H1 (cell line): ENCODE results near the gene STIM2. TPM values are rescaled to one million over a fixed set of nuclear protein-coding genes. Genes with fewer than 3 reads are reported as not detected.

Experiments used
- CHD7 ChIP-seq: fragments of 300-600 bp; sonication (generic); IDR thresholded peaks from 2 replicates; pipeline ENCODE4 v1.7.1; 2012; ENCODE audit warnings: low read length, moderate library complexity, mild to moderate bottlenecking, inconsistent platforms; ENCODE audit not compliant: insufficient replicate concordance
- NANOG ChIP-seq: IDR thresholded peaks from 2 replicates; pipeline ENCODE4 v1.6.1; 2011; ENCODE audit warnings: low read length, low read depth, mild to moderate bottlenecking, inconsistent platforms; ENCODE audit not compliant: insufficient read depth, poor library complexity, severe bottlenecking
- polyA plus RNA-seq, 7 experiments: library from polyadenylated mRNA; depleted of rRNA in 3 of 7; stranded (reverse) in 5 of 7; unstranded in 2 of 7; fragments of >200 nt in 5 of 7; fragments of 200-250 nt in 2 of 7; gene quantifications; 1 replicate in 5 of 7; 2 replicates in 1 of 7; 4 replicates in 1 of 7; pipeline versions ENCODE4 v1.2.1 to v1.2.3, GENCODE V29; 2011 to 2013; ENCODE audit warnings: missing spikeins in 2 of 7, mixed read lengths in 2 of 7
- total RNA-seq: library from RNA; stranded (reverse); fragmentation: NEBNext Ultra II Directional; extraction: Animal tissue kit (Norgen Biotek cat#: 25700); gene quantifications from 2 replicates; pipeline ENCODE4 v1.2.1, GENCODE V29; 2021

STIM2 gene
- total and polyA plus RNA-seq, 2 of the 8 experiments (the other 6 are each of a cell fraction or from before 2014, with no cell fraction given), result 22.9 to 23.0 TPM

GRCh38 chr4:26887143-26887542, 26.5 kb downstream of the STIM2 start (continued):
- TF ChIP-seq CHD7 (no peak), NANOG (no peak)
